AG10803 (cell line): ENCODE results near the gene VAT1L.
"Not testable (repeated sequence)": the region's sequence is repeated elsewhere in the genome, so short reads cannot be mapped to it uniquely, and the experiment has no call there.

ENCODE experiments used
- DNase-seq: peaks from one replicate; pipeline ENCODE4 v3.0.0; 2010; ENCODE audit warnings: low read depth
- H3K4me3 ChIP-seq: 2 replicates; pipeline ENCODE4 v1.5.1; 2011; ENCODE audit warnings: mild to moderate bottlenecking, low read length, control low read depth
- TF ChIP-seq, protein P1 (sequence below): conservative IDR thresholded peaks from 2 replicates; pipeline ENCODE4 v1.5.1; 2011; ENCODE audit warnings: mild to moderate bottlenecking, low read length, control low read depth, inconsistent platforms

VAT1L gene

DNA sequence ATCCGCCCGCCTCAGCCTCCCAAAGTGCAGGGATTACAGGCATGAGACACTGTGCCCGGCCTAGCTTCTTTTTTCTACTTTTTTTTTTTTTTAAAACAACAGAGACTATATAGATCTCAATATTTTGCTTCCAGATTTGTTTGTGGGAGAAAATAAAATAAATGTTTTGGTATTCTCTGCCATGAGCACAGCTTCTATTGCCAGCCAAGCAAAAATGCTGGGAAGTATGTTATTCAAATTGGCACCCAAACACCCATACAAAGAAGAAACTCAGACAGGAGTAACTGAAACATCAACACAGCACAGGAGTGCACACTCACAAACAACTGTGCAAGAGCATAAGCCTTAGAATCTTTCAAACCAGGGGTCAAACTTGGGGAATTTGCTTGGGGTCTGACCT, 196.7 kb downstream of the VAT1L start:
- DNase-seq: no peak
- TF ChIP-seq, protein P1, sequence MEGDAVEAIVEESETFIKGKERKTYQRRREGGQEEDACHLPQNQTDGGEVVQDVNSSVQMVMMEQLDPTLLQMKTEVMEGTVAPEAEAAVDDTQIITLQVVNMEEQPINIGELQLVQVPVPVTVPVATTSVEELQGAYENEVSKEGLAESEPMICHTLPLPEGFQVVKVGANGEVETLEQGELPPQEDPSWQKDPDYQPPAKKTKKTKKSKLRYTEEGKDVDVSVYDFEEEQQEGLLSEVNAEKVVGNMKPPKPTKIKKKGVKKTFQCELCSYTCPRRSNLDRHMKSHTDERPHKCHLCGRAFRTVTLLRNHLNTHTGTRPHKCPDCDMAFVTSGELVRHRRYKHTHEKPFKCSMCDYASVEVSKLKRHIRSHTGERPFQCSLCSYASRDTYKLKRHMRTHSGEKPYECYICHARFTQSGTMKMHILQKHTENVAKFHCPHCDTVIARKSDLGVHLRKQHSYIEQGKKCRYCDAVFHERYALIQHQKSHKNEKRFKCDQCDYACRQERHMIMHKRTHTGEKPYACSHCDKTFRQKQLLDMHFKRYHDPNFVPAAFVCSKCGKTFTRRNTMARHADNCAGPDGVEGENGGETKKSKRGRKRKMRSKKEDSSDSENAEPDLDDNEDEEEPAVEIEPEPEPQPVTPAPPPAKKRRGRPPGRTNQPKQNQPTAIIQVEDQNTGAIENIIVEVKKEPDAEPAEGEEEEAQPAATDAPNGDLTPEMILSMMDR: no peak
- no peak overlapping the region for H3K4me3 ChIP-seq

DNA sequence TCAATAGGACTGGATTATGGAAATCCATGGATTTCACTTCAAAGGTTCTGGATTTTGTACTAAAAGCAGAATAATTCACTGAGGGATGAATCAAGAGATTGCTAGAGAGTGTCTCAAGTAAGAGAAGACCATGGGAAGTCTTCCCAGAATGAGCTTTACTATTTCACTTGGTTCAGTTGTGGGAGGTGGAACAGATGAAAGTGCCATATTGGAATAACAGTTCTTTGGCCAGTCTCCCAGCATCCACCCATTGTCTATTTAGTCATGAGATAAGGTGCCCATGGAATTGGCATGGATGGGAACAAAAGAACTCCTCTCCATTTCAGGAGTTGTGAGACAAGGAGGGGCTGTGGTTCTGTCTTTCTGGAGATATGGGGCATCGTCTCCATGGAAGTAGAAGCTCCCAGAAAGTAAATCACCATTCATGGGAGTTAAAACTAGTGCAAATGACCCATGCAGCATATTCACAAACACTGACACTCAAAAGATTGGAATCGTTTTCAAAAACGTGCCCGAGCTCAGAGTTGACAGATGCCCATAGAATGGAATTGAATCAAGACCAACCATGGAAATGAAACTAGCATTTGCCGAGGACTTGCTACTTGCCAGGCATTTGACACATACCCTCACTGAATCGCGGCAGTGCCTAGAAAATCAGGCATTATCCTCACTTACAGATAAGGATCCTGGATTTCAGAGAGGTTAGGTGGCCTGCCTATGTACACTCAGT, 197.8 kb downstream of the VAT1L start:
- TF ChIP-seq, protein P1: no peak
- DNase-seq: no peak
- H3K4me3 ChIP-seq: no peak overlapping the region

DNA sequence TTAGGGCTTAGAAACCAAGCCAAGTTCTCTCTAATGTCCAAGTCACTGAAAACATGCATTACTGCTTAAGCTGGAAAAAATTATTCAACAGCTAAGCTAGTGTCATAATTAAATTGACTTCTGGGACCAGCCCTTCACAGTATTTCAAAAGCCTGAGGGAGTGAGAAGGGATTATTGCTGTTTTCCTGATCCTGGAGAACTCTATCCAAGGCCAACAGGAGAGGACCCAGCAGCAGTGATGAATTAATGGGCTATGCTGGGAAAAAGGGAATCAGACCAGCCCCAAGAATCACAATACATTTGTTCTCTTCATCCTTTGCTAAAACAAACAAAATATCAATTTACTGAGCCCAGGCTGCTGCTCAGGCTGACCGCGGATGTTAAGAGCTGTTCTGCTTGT, 199.4 kb downstream of the VAT1L start:
- no peak overlapping the region for H3K4me3 ChIP-seq
- no peak for DNase-seq
- TF ChIP-seq, protein P1: no peak

DNA sequence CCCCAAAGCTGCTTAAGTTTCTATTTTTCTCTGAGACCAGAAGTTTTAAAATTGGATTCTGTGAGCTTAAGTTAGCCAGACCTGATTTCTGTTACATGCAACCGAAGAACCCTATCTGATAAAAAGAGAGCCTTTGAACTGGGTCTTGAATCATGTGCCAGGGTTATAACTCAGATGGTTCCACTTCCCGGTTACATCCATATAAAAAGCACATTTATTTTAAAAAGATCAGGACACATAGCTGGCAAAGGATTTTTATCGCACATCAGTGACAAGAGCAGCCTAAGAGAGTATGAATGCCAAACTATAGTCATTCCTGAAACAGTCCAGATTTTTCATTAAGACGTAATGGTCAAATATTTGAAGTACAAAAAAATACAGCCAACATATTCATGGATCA, 201.5 kb downstream of the VAT1L start:
- H3K4me3 ChIP-seq: no peak overlapping the region
- DNase-seq: no peak
- TF ChIP-seq, protein P1: no peak

DNA sequence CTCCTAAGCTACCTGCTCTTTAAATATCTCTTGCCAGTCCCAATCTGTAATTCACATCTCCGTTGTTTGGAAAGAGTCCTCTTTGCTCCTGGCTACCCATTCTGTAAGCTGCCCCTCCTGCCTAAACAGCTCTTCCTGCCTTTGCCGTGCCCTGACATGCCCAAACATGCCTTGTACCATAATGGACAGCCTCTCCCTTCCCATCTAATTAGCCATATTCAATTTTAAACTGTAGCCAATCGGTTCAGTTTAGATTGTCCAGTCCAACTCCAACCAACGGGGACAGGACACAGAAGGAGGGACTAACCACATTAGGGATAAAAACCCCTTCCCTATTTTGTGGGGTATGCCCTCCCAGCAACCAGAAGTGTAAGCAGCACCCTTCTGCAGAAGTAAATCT, 203.3 kb downstream of the VAT1L start:
- TF ChIP-seq, protein P1: no peak
- H3K4me3 ChIP-seq: no peak overlapping the region
- no peak for DNase-seq

DNA sequence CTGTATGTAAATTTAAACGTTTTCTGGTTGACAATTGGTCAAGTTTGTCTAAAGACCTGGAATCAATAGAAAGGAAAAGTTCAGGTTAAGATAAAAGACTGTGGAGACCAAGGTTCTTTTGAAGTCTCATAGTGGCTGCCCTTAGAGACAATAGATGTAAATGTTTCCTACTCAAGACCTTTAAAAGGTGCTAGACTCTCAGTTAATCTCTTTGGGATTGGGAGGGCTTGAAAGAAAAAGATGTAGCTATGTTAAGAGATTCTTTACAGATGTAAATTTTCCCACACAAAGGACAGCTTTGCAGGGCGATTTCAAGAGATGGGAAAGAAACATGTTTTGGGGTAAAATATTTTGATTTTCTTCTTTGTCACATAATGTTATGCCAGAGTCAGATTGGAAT, 204.0 kb downstream of the VAT1L start:
- not testable (repeated sequence) for H3K4me3 ChIP-seq, DNase-seq

DNA sequence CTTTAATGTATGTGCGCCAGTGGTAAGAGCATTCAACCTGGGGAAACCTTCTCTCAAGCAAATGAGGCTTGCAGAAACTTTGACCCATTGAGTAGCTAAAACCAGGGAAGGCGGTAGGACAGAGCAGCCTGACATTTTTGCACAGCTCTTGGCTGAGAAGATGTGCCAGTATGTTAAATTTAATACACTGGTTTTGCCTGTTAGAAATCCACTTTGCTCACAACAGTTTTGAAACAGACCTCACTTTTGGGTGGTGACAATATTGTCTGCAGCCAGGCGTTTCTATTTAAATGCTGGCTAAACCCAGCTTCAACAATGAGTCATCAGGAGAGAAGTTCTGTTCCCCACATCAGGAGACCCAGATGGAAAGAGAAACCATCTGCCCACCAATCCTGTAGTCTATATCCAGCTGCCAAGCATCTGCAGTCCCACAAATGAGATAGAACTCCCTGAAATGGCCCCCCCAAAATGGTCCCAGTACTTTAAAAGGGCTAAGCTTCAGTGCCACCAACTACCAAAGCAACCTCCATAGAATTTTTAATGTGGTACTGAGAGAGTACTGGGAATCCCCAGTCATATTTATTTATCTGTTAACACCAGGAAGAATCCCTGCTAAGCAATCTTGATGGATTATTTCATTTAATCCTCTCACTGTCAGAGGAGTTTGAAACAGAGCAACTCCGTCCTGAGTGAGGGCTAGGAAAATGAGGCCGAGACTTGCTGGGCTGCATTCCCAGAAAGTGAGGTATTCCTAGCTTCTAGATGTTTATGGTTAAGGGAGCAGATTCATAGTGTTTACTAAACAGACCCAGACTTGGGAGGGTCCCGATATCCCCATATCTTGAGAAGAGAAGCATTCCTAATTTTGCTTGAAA, 205.0 kb downstream of the VAT1L start:
- TF ChIP-seq, protein P1: no peak
- H3K4me3 ChIP-seq: peak overlapping the region; percentile 1; the same call in 1 of the 2 replicates
- DNase-seq: peak; percentile 76
